GM21528 (cell line): Measurements from ENCODE around the gene VTI1A.

Experiments used
- ATAC-seq: cut with Tn5 transposase; IDR thresholded peaks from one replicate; pipeline ENCODE4 v1.9.1; 2021; ENCODE audit warnings: mild to moderate bottlenecking, moderate library complexity; ENCODE audit not compliant: unreplicated experiment, low FRiP score

VTI1A gene

DNA sequence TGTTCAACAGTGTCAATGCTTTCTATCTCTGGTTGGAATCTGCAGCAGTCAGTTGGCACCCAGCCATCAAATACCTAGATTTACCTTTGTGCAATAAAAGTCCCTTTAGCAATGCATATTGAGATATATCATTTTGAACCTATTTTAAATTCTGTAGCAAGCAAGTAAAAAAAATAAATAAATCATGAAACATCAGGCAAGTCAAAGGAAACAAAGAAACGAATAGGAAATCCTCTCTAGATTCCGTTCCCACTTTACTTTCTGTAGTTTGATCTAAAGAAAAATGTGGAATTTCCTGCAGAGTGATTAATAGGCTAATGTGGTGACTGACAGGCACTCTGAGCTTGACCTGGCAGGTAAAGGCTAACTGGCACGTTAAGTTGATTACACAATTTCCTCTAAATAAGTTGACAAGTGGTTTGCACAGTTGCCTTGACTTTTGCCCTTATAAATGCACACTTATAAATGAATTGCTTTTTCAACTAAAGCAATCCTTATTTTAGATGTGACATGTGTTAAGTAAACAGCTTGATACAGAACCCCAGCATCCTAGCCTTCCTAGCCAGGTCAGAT is 294.9 kb downstream of the VTI1A start:
- ATAC-seq, result no peak

DNA sequence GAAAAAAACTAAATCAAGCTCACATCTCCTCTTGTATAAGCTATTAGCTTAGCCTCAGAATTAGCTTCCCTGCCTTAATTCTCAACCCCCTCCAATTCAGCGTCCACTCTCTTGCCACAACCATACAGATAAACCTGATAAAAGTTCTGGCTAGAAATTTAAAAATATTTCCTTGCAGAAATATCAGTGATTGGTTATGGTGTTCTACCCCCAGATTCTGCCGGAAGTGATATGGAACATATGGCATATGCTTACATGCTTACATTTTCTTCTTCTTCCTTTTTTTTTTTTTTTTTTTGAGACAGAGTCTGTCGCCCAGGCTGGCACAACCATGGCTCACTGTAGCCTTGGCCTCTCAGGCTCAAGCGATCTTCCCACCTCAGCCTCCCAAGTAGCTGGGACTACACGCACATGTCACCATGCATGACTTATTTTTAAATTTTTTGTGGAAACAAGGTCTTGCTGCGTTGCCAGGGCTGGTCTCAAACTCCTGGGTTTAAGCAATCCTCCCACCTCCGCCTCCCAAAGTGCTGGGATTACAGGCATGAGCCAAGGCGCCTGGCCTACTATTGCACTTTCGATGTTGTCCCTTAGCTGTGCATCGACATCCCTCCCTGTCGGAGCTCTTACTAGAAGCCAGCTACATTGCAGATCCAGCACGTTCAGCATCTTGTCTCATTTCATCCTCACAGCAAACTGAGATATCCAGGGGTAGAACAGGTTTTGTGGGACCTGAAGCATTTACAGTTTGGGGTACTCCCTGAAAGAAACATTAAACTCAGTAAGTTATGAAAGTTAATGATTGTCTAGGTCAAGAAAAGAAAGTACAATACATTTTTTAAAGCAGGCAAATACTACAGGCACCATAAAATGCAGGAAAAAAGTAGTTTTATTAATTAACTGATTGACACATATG is 297.4 kb downstream of the VTI1A start:
- no peak for ATAC-seq

DNA sequence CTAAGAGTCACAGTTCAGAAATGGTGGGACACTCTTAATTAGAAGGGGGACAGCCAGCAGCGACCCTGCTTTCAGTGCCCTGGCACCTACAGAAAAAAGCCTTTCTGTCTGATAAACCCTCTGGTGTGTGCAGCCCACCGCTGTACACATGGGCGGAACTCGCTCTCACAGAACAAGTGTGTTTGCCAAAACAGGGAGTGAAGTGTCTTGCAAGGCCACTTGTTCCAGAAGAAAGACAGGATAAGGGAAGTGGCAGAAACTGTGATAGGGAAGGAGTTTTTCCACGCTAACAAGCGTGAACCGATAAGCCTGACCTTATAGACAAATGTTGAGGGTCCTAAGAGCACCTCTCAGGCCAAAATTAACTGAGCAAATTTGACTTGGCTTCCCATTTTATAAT is 299.3 kb downstream of the VTI1A start:
- ATAC-seq, result no peak

DNA sequence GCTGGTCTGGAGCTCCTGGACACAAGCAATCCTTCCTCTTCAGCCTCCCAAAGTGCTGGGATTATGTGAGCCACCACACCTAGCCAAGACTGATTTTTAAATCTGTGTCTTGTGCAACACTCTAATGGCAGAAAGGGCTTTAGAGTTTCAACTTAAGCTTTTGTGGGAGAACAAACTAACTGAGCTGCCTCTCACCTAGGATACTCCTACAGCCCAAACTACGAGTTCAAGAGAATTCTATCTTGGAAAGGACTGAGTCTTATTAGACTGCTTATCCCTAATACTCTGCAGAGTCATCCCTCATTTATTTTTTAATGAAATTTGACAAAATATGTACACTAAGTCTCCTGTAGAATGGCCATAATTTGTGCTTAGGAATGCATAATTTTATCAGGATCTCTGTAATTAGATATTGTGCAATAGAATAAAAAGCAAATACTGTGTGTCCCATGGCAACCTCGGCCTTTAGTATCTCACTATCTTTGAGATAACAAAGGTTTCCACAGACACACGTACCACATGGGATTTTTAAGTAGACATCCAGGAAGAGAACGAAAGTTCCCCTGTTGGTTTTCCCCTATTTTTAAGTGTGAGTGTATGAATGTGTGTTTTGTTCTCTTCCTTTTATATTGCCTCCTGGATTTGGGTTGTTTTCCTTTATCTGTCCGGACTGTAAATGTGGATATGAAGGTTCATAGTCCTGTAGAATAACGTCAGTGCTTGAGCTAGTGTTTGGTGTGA is 303.6 kb downstream of the VTI1A start:
- ATAC-seq, result no peak

DNA sequence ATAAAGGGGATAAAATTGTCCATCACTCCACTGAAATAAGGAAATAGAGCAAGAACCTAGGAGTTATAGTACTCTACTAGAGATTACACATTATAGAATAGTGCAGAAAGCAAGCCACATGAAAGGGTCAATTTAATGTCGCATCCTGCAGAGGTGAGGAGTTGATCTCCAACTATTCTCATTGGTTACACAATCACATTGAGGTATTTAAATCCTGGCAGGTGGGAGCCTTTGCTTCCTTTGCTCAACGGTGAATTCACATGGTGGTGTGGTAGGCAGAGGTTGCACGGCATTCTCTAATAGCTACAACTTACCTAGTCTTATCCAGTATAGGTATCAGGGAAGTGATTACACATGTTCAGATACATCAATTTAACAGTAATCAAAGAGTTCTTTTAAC is 304.6 kb downstream of the VTI1A start:
- ATAC-seq, result no peak

DNA sequence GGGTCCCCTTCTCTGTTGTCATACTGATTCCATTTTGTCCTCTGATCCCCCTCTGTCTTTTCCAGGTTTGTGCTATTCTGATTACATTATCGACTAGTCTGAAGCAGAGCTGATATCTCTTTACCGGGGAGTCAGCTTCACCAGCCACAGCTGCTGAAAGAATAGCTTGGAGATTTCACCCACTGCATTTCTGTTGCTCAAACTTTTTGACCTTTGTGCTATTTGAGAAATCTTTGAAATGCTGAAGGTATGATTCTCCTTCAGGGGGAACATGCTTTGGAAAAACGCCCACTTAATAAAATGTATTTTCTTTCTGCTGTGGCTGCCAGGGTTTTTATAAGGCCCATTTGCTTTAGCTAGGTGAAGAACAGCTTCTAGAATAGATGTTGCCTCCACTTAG is 305.3 kb downstream of the VTI1A start:
- ATAC-seq, result no peak

DNA sequence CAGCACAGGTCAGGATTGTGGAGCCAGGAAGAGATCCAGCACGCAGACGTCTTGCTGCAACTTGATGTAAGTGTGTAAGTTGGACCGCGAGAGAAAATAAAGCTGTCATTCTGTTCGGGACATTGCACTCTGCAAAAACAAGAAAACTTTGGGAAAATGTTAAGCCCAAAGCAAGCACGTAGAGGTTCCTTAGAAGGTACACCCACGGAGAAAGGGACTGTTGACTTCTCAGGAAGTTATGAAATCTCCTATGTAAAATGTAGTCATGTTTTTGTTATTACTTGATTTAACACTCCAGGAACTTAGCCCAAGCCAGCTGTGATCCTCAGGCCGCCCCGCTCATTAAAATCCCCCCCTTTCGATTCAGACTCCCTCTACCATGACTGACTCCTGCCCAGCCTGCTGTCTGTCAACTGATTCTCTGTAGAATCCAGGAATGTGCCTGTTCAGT is 307.0 kb downstream of the VTI1A start:
- no peak for ATAC-seq

DNA sequence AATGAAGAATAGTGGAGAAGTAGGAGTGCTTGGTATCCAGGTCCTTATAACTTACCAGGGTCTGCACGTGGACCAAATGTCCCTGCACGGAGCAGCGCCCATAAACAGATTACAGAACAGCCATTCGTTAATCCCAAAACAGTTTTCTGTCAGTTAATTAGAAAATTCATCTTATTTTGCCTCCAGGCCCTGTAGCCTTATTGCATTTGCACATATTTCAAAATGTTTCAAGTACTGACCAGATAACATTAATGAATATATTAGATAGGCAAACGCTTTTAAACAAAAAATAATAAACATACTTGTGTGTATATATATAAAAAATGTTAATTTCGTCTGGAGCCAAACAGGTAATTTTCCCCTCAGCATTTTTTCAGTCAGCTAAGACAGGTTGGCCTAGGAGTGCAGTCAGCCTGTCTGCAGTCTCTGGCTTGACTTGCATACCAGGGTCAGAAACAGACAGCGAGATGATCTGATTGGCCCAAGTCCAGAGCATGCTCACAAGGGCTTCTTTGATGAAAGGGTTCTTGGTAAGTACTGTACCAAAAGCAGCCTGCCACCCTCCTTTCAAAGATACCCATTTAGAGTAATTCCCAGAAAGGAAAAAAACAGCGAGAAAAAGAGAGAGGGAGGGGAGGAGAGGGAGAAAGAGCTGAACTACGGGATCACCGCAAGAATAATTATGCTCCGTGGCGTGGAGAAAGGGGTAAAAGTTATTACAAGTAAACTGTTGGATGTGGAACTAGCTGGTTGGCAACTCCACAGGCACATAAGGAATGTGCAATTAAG is 308.6 kb downstream of the VTI1A start:
- no peak for ATAC-seq

DNA sequence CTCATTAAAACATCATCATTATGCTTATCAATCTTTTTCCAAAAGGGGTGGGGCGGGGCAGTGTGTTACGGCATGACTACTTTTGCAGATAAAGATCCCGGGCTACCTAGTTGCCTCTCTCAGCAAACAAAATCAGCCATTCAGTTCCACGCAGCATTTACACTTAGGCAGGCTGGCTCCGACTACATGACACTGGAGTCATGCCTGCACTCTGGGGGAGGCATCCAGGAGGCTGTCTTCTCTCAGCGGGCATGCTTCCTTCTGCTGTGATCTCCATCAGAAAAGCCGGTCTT is 309.2 kb downstream of the VTI1A start:
- ATAC-seq, result no peak

DNA sequence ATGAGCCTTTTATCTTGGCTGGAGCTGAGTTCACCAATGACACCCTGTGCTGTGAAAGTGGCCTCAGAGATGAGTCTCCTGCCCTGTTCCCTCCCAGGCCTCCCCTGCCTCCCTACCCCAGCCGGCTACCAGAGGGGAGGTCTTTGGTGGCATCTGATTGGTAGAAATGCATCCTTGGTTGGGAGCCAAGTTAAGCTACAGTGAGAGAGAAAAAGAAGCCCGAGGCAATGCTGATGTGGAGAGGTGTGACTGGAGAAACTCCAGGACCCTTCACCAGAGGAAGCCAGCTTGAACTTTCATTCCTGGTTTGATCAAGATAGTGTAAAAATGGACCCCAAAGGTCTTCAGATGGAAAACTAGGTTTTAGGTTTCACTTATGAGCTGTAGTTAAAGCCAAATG is 311.9 kb downstream of the VTI1A start:
- no peak for ATAC-seq

DNA sequence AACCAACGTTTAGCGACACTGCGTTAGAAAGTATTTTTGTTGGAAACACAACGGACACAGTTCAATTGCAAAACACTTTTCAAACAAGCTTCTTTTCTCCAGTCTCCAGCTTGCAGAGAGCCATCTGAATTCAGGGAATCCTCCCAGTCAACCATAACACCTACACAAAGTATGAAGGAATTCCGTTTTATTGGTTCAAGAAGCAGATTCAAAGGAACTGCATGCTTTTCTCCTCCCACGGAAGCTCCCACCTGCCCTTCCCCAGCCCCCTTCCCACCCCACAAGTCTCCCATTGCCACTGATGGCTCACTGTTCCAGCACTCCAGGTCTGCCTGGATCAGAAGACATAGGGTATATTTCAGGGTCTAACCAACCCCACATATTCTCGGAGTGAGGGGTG is 312.5 kb downstream of the VTI1A start:
- ATAC-seq, result no peak

DNA sequence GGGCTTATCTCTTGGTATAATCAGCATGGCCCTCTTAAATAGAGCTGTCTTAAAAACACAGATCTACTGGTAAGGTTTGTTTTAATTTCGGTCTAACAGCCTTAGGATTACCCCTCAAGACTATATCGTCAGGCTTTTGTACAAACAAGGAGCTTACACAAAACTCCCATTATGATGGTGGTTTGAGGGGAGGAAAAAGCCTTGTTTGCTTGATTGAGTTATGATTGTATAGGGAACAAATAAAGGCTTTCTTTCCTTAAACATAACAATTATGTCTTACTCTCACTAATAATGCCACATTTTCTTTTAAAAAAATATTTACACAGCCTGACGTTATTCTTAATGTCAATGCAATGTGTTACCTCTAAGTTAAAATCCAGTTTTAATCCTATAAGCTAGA is 314.2 kb downstream of the VTI1A start:
- no peak for ATAC-seq

DNA sequence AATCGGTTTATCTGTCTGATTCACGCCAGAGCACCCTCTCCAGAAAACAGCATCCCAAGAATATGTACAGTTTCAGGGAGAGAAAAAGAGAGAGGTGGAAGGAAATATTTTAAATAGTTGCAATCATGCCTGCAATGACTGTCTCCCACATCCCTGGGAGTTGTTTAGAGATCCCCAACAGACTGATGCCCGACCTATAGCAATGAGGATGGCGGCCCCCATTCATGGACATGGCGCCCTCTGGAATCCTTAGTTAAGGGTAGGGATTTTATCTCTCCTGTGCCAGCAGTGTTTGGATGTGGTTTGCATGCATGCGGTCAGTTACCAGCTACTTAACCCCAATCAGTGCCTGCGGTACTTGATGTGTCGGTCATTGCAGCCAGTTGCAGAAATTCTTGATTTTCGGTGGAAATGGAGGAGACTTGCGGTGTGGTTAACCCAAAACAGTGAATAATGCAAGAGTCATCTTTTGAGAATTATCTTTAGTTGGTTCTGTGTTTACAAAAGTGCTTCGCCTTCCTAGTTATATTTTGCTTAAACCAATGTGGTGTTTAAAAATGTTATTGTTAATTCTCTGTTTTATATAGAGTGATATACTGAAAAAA is 317.0 kb downstream of the VTI1A start:
- ATAC-seq, result no peak

DNA sequence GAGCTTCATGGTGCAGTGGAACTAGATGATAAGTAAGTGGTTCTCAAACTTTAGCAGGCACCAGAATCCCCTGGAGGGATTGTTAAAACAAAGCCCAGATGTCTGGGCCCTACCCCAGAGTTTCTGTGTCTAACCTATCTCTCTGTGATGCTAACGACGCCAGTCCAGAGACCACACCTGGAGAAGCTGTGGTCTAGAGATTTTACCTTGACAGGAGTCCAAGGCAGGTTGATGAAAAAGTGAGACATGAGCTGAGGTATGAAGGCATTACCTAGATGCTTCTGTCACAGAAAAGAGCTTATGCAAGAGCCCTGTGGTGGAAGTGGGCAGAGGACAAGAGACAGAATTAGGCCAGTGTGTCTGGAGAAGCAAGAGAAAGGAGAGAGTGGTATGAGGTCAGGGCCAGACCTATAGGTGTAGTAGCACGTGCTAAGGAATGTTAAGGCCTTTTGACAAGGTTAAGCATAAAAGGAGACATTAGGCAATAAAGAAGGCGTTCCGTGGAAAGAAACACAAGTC is 318.8 kb downstream of the VTI1A start:
- ATAC-seq, result no peak

DNA sequence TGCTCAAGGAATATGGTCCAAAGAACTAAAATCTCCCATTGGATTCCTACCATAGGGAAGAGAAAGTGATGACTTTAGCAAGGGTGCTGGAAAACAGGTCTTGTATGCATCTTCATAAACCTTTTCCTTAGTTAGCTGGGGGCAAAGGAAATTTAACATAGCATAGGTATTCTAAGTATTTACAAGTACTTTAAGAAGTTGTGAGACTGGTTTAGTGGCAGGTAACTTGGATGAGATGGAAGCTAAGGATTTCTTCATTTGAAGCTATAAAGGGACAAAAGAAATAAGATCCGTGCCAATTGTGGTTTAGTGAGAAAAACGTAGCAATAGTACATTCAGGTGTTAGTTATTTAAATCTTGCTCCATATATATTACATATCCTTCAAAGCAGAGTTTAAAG is 319.6 kb downstream of the VTI1A start:
- ATAC-seq, result no peak

DNA sequence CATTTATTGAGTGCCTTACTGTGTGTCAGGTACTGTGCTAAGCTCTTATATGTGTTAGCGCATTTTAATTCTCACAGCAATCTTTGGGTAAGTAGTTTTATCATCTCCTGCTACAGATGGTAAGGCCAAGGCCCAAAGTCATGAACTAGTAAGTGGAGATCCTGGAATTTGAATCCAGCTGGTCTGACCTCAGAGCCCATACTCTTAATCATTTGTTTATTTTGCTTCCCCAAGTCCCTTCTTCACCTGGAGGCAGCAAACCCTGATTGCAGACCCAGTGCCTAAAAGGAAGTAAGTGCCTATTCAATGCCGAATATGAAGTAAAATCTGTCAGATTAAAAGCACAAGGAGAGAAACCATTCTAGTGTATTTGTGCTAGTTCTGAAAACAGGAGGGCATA is 320.1 kb downstream of the VTI1A start:
- ATAC-seq, result no peak

DNA sequence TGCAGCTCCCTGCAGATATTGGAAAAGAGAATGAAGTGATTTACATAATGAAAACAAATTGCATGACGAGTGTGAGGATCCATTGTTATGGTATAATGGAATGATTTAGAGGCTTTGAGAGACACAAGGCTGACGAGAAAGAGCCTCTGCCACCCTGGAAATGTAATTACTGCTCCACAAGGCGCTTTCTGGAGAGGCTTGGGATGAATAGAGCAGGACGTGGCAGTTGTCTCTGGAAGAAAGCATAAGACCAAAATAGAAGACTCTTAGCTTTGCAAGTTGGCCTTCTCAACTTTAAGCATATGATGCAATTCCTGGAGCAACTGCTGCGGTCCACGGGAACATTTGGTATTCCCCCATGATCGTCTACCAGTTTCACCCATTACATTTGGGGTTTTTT is 321.1 kb downstream of the VTI1A start:
- no peak for ATAC-seq

DNA sequence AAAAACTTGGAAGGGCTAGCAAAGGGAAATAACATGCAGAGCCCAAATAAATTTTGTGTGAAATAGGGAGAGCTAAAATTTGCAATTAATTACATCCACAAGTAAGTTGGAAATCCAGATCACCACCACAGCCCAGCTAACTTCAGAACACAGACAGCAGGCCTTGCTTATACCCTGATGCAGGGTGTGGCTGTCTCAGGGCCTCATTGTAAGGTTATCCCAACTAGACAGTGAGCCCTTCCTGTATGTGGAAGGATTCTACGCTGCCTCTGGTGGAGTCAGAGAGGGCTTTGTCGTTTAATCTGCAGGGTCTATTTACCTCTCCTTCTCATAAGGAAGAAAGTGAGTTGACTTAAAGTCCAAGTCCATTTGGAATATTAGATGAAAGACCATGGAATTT is 322.1 kb downstream of the VTI1A start:
- ATAC-seq, result no peak

DNA sequence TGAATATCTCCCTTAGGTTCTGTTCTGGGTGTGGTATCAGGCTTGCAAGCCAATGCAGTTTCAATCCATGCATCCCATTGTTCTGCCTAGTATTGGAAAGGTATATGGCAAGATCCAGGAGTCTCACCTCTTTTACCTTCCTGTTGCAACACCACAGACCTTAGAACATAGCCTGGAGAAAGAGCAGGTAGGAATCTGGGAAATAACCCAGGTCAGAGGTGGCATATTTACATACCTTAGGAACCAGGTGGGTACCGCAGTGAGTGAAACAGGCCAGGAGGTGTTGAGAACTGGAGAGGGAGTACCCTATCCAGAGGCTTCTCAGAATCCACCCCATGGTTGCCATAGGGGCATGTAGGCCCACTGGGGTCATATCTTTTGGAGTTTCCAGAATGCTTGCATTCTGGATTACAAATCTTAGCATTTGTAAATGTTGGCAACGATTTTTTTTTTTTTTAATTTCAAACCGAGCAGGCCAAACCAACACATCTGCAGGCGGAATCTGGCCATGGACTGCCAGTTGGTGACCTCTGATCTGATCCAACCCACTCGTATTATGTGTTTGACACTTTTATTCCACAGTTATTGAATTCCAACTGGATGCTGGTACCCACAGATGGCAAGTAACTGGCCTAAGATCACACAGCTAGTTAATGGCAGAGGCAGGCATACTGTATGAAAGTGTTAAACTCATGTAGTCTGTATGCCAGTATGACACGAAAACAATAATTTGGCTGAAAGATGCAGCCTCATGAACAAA is 322.8 kb downstream of the VTI1A start:
- no peak for ATAC-seq

DNA sequence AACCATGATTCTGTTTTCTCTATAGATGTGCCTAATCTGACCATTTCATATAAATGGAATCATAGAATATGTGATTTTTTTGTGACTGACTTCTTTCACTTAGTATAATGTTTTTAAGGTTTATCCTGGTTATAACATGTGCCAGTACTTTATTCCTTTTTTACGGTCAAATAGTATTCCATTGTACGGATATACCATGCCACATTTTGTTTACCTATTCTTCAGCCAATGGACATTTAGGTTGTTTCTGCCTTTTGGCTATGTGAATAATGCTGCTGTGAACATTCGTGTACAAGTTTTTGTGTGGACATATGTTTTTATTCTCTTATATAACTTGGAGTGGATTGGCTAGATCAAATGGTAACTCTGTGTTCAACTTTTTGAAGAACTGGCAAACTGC is 324.7 kb downstream of the VTI1A start:
- ATAC-seq, result no peak
